GM12864 (cell line): Measurements from ENCODE around the gene FLRT1.

Source experiments
- DNase-seq: peaks from one replicate; pipeline ENCODE4 v3.0.0-alpha.2; 2011; ENCODE audit warnings: low read depth
- H3K4me3 ChIP-seq: 2 replicates; pipeline ENCODE4 v1.5.1; 2011; ENCODE audit warnings: mild to moderate bottlenecking, low read depth, low read length, control low read depth
- TF ChIP-seq, protein P1 (sequence below): IDR thresholded peaks from 2 replicates; pipeline ENCODE4 v1.5.1; 2011; ENCODE audit warnings: low read depth, mild to moderate bottlenecking, moderate library complexity, low read length, control low read depth, inconsistent platforms; ENCODE audit errors: missing control alignments

Gene FLRT1

DNA sequence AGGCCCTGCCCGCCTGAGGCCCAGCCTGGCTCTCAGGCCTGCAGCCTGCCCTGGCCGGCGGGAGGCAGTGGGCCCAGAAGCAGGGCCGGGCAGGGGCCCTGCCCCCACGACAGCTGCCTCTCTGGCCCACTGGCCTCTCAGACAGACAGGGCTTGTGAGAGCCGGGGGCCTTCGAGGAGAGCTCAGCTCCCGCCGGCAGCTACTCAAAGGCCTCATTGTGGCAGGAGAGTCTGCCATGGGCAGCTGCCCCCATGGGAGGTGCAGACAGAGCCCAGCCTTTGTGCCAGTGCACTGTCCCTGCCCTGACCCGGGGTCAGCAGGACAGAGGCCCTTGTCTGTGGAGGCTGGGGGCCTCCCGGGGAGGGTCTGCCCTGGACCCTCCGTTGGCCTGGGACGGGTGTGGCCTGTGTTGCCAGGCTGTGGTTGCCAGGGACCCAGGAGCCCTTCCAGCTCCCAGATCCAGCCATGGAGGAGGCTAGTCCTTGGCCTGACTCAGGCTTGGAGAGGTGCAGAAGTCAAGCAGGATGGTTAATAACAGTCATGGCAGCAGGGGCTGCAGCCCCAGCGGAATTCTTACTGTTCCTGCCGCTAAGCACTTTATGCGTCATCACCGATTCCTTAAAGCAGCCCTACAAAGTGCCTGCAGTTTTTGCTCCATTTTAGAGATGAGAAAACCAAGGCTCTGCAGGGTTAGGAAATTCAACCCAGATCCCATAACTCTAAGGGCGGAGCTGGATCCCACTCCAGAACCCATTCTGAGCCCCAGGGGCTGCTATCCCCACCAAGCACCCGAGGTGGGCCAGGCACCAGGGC lies 12.5 kb downstream of the FLRT1 start:
- no peak overlapping the region for H3K4me3 ChIP-seq
- TF ChIP-seq, protein P1, sequence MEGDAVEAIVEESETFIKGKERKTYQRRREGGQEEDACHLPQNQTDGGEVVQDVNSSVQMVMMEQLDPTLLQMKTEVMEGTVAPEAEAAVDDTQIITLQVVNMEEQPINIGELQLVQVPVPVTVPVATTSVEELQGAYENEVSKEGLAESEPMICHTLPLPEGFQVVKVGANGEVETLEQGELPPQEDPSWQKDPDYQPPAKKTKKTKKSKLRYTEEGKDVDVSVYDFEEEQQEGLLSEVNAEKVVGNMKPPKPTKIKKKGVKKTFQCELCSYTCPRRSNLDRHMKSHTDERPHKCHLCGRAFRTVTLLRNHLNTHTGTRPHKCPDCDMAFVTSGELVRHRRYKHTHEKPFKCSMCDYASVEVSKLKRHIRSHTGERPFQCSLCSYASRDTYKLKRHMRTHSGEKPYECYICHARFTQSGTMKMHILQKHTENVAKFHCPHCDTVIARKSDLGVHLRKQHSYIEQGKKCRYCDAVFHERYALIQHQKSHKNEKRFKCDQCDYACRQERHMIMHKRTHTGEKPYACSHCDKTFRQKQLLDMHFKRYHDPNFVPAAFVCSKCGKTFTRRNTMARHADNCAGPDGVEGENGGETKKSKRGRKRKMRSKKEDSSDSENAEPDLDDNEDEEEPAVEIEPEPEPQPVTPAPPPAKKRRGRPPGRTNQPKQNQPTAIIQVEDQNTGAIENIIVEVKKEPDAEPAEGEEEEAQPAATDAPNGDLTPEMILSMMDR = no peak
- DNase-seq = no peak

DNA sequence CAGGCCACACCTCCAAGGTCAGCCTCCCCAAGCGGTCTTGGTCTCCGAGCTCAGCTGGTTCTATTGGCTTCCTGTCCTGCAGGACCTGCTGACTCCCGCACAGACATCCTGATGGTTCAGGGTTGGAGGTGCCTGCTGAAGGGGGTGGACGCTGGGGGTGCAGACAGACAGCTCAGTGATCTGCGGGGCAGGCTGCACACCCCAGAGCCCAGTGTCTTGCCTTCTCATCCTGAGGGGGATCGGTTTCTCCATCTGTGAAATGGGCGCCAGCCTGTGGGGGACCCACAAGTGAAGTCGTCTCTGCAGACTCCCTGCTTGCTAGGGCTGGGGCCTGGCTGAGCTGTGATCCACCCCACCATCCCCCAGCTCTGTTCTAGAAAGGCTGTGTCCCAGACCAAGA lies 13.8 kb downstream of the FLRT1 start:
- TF ChIP-seq, protein P1 = no peak

DNA sequence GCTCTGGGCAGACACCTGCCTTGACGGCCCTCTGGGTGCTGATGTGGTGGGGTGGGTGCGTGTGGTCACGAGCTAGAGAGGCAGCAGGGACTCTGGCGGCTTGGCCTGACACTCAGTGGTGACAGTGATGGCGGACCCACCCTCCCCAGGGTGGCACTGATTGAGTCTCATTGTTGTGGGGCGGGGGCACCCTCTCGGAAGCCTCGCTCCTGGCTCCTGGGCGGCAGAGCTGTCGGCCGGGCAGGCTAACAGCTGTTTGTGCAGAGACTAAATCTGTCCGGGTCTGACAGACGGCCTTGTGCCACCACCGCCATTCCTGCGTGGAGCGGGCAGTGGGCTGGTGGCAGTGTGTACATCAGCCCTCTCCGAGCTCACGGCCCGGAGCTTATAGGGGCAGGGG lies 15.6 kb downstream of the FLRT1 start:
- no peak overlapping the region for H3K4me3 ChIP-seq
- no peak for DNase-seq
- TF ChIP-seq, protein P1 = no peak

More for the DNA sequence above, 13.8 kb downstream of the FLRT1 start:
- no peak overlapping the region for H3K4me3 ChIP-seq
- no peak for DNase-seq

DNA sequence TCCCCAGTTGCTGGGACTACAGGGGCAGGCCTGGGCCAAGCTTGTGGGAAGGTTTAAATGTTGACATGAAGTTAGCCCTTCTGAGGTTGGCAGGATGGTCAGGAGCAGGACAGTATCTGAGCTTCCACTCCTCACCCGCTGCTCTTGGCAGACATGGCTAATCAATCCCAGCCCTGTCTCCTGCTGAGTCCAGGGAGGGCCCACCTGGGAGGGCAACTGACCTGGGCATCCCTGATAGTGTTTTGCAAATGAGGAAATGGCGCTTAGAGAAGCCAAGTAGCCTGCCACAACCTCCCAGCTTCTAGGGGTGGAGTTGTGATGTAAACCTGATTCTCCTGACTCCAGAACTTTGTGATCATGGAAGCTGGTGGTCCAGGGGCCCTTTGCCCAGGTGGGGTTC lies 16.7 kb downstream of the FLRT1 start:
- TF ChIP-seq, protein P1 = no peak
- no peak overlapping the region for H3K4me3 ChIP-seq
- DNase-seq = no peak

DNA sequence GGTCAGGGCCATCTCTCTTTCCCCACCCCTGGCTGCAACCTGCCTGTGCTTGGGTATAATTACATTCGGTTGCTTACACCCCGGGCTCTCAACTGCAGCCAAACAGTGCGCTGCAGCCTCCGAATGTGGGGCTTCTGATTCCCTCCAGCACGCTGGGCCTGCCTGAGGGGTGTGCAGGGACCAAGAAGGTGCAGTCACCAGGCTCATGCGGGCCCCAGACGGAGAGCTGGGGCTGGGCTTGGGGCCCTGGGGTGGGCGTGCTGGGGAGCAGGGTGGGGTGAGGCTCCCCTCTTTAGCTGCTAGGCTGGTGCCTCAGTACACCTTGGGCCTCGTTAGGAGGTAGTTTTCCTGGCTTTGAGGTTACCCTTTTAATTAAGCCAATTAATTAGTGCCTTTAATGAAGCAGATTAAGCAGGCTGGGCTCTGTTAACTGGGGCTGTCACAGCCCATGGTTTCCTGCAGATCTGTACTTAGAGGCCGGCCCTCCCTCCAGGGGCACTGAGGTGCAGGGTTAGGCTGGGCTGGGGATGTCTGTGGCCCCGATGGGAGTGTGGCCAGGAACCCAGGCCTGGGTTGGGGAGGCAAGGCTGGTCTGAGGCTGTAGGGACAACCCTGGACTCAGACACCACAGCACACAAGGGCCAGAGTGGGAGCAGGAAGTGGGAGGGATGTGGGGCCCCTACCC lies 17.3 kb downstream of the FLRT1 start:
- no peak for DNase-seq
- no peak overlapping the region for H3K4me3 ChIP-seq
- TF ChIP-seq, protein P1 = no peak

DNA sequence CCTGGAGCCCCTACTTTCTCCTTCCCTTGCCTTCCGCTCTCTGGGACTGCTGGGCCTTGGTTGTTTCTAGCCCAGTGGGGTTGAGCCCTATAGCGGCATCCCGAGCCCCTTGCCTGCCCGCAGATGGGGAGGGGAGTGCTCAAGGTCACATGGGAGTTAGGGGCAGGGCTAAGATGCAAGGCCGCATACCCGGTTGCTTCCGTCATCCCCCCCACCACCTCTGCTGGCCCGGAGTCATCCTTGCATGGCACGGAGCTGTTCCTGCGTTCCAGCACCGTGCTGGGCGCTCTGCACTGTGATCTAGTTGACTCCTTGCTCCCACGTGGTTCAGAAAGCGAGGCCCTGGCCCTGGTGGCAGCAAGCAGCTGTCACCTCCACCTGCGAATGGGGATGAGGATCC lies 18.0 kb downstream of the FLRT1 start:
- TF ChIP-seq, protein P1 = no peak
- H3K4me3 ChIP-seq = no peak overlapping the region
- no peak for DNase-seq

DNA sequence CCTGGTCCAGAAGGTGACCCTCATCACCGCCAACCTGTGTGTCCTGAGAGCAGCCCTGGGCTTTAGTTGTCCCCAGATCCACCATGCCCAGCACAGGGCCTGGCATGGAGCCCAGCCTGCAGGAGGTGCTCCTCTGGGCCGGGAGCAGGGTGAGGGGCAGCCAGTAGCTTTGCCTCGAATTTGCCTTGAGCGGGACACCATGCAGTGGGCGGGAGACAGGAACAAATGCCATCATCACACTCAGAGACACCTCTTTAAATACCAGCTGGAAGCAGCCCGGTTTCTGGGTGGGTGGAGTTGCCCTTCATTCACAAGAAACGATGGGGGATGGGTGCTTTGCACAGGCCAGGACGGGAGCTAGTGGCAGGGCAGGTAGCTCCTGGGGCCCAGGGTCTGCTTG lies 19.3 kb downstream of the FLRT1 start:
- no peak for DNase-seq
- TF ChIP-seq, protein P1 = no peak
- no peak overlapping the region for H3K4me3 ChIP-seq
